Epidermal melanocyte (primary cell): Measurements from ENCODE around the gene CCT6B.

ENCODE experiments used
- DNase-seq: peaks from one replicate; pipeline ENCODE4 v3.0.0; 2011; ENCODE audit warnings: low spot score; ENCODE audit not compliant: insufficient read length

CCT6B gene

GRCh38 chr17:34884597-34884996, 76.7 kb downstream of the CCT6B start:
- no peak for DNase-seq

- no peak for DNase-seq
Measured at GRCh38 chr17:34883106-34884000, 77.9 kb downstream of the CCT6B start.

GRCh38 chr17:34879146-34879545, 82.1 kb downstream of the CCT6B start:
- DNase-seq: no peak
